Activated effector memory CD4-positive, alpha-beta T cell treated with Interleukin-2 at 50 U/mL for 16 hours (primary cell): ENCODE data around the gene IL17B.

ENCODE experiments used
- DNase-seq: peaks from one replicate; pipeline ENCODE4 v3.0.0-alpha.2; 2020

The IL17B gene, protein sequence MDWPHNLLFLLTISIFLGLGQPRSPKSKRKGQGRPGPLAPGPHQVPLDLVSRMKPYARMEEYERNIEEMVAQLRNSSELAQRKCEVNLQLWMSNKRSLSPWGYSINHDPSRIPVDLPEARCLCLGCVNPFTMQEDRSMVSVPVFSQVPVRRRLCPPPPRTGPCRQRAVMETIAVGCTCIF

GRCh38 chr5:149379177-149379761 lies at the start of gene IL17B:
IL17B (minus strand) TSS chr5:149379292; CDS start chr5:149379225, 67 bp downstream.
- DNase-seq: no peak

- no peak for DNase-seq
Observed at GRCh38 chr5:149428032-149428431, 48.9 kb upstream of the IL17B start.

DNA sequence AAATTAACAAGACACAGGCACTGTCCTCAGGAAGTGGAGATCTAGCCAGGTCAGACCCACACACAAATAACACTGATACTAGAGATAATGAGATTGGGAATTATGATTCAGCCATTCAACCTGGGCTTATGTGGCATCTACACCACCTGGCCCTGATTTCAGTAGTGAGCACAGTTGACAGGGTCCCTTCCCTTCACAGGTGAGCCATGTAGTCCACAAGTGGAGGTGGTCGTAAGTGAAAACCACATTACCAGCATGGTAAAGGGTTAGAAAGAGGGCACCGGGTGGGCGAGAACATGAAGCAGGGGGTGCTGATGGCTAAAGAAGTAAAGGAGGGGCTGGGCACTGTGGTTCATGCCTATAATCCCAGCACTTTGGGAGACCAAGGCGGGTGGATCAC lies 48.3 kb upstream of the IL17B start:
- no peak for DNase-seq

- DNase-seq: no peak
Observed at GRCh38 chr5:149426931-149427330, 47.8 kb upstream of the IL17B start.

DNA sequence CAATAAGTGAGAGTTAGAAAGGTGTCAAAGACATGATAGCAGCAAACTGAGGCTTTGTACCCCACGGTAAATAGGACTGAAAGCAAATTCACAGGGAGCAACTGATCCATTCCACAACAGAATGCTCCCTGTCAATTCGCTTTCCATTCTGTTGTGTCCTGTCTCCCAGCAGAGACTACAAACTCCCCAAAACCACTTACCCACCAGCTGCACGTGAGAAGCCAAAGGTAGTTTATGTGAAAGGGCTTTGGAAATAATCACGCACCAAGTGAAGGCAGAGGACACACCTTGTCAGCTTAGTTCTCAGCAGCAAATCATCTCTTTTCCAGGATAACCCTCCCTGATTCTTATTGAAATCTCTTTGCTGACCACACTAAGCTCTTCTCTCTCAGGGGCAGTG lies 46.6 kb upstream of the IL17B start:
- DNase-seq: no peak

- no peak for DNase-seq
Observed at GRCh38 chr5:149424371-149425315, 45.6 kb upstream of the IL17B start.

- DNase-seq: no peak
Observed at GRCh38 chr5:149423794-149424268, 44.7 kb upstream of the IL17B start.

- no peak for DNase-seq
Observed at GRCh38 chr5:149423049-149423793, 44.1 kb upstream of the IL17B start.

GRCh38 chr5:149422366-149423048 lies 43.4 kb upstream of the IL17B start:
- no peak for DNase-seq

DNA sequence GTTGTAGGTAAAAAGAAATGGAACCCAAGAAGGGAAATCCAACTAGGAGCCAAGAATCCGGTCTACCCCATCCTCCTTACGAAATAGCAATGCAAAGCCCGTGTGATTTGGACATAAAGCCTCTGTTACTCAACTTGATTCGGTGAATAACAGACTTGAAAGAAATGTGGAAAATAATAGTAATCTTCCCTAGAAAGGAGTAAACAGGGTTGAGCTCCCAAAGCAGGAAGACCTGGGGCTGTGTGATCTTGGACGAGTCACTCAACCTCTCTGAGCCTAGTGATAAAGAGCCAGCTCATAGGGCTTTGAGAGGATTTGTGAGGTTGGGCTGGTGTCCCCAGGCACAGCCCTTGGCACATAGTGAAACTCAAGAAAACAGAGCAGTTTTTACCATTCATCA lies 42.7 kb upstream of the IL17B start:
- no peak for DNase-seq

GRCh38 chr5:149421372-149421685 lies 42.2 kb upstream of the IL17B start:
- no peak for DNase-seq

GRCh38 chr5:149420545-149421371 lies 41.7 kb upstream of the IL17B start:
- no peak for DNase-seq

DNA sequence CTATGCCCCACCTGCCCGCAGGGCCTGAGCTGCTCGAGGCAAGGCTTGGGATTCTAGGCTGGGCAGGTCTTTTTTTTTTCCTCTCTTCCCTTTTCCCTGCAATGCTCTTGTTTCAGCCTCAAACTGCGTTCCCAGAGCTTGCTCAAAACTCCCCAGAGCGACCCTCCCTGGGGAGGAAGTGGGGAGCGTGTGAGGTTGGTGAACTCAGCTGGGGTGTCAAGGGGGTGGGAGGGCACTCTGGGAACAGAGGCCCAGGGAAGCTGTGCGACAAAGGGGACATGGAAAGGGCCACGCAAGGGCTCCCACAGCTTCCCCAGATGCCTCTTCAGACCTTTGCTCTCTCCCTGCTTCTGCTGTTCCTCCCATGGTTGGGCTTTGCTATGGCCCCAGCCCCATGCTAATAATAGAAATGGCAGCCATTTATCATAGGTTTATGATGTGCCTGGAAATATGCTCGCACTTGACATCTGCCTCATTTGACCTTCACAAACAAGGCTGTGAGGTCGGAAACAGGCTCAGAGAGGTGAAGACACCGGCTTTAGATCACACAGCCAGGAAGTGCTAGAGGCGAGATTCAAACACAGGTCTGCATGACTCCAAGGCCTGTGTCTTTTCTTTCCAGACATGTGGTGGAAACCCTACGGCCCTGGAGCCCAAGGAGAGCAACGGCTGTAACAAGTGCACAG lies 40.9 kb upstream of the IL17B start:
- DNase-seq: no peak

- DNase-seq: no peak
Observed at GRCh38 chr5:149419532-149419858, 40.4 kb upstream of the IL17B start.

DNA sequence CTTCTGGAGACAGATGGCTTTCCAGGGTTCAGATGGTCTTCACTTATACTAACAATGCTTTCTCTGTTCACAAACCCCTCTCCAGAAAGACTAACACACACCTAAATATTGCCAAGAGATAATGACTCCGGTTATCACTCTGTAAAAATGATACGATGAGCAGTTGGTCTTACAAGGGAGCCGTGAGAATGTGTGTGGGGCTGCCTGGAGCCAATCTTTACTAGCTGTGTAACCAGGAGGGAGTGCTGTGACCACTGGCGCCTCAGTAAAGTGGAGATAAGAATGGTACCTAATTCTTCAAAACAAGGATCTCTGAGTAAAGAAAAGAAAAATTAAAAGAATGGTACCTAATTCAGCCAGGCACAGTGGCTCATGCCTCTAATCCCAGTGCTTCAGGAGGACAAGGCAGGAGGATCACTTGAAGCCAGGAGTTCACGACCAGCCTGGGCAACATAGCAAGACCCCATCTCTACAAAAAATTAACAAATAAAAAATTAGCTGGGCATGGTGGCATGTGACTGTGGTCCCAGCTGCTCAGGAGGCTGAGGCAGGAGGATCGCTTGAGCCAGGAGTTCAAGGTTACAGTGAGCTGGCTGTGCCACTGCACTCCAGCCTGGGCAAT lies 39.9 kb upstream of the IL17B start:
- no peak for DNase-seq

DNA sequence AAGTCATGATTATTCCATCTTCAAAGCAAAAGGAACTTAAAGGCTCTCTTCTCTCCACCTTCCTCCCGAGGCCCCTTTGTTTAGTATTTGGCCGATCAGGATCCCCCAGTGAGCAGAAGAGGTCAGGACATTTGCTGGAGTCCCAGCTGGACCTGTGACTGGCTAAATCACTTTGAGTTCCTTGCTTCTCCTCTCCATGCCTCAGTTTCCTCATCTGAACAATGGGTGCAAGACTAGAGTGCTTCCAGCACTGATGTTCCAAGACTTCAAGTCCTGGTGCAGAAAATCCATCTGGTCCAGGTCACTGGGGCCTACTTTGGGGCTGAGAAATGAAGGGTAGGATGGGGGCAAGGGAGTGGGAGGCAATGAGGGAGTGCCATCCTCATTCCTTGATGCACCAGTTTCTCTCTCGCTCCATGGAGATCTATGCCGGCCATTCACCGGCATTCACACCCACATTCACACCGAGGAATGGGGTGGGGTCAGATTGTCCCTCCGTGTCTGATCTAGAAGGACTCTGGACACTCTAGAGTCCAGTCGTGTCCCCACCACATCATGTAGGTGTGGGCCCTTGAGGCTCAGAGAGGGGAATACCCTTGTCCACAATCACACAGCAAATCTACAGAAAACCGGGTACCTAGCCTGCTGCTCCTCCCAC lies 38.7 kb upstream of the IL17B start:
- DNase-seq: no peak

- DNase-seq: no peak
Observed at GRCh38 chr5:149416987-149417710, 38.1 kb upstream of the IL17B start.

DNA sequence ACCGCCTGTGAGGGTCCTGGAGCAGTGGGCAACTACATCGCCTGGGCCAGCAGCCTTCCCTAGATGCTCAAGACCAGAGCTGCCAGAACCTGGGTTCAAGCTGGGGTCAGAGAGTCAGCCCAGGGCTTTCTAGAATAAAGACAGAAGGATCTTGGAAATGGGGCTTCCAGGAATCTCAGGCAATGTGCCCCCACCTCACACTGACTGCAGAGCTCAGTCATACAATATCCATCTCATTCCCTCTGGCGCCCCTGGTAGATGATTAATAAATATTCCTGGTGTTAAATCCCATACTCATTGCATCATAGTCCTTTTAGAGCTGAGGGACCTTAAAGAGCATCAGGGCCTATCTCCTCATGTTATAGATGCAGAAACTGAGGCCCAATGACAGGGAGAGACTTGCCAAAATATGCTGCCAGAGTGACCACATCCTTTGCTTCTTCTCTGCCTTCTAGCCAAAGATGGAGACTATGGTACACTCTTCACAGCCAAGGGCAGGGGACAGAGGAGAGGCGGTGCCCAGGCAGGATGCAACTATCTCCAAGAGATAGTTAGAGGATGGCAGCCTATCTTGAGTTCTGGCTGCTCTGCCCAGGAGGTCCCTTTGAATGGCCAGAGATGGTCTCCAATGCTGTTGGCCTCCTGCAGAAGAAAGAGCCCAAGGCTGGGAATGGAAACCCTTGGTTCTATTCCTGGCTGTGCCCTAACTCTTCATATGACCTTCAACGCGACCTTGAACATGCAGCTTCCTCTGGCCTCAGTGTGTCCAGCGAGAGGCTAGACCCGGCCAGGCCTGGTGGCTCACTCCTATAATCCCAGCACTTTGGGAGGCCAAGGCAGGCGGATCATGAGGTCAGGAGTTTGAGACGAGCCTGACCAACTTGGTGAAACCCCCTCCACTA lies 36.2 kb upstream of the IL17B start:
- no peak for DNase-seq
